Panc1 (cell line): ENCODE results near the gene SPTLC2. TPM values are rescaled to one million over a fixed set of nuclear protein-coding genes. Genes with fewer than 3 reads are reported as not detected.

ENCODE experiments used
- ATAC-seq: fragments of 200-7000 bp; cut with Tn5 transposase; 2 replicates; pipeline ENCODE4 v1.9.1; 2020; ENCODE audit warnings: mild to moderate bottlenecking, moderate library complexity
- BruUV-seq: library from RNA; stranded (reverse); fragments of 400-500 nt; replicated peaks from 2 replicates; lab custom pipeline; 2021; lab: Mats Ljungman, UMichigan
- CTCF ChIA-PET: fragments of 300-600 bp; sonication (Branson Sonifier 250); formaldehyde crosslinking; loops from one replicate; lab custom pipeline; 2022; ENCODE audit warnings: antibody characterized with exemption; lab: Charles Lee
- POLR2A ChIA-PET: fragments of 300-600 bp; sonication (Branson Sonifier 250); formaldehyde crosslinking; loops from one replicate; lab custom pipeline; 2022; ENCODE audit warnings: antibody characterized with exemption; lab: Charles Lee
- DNase-seq: peaks from one replicate; pipeline ENCODE4 v3.0.0-alpha.2; 2010; ENCODE audit warnings: low read depth, low spot score
- H3K27ac ChIP-seq: 2 replicates; pipeline ENCODE4 v1.5.1; 2011; ENCODE audit warnings: mild to moderate bottlenecking, low read length, inconsistent platforms
- H3K27me3 ChIP-seq: fragments of 200-500 bp; sonication (Bioruptor generic); 2 replicates; pipeline ENCODE4 v1.6.0; 2014; ENCODE audit warnings: low read length, inconsistent platforms; ENCODE audit not compliant: control insufficient read depth, insufficient read depth
- H3K36me3 ChIP-seq: fragments of 200-500 bp; sonication (Bioruptor generic); 2 replicates; pipeline ENCODE4 v1.5.1; 2014; ENCODE audit warnings: inconsistent platforms, mild to moderate bottlenecking, low read length, moderate library complexity; ENCODE audit not compliant: control insufficient read depth, insufficient read depth
- H3K4me1 ChIP-seq: 2 replicates; pipeline ENCODE4 v1.5.1; 2011; ENCODE audit warnings: inconsistent platforms, mild to moderate bottlenecking, low read length, moderate library complexity; ENCODE audit not compliant: control insufficient read depth, insufficient read depth
- H3K4me3 ChIP-seq, 2 experiments: 2 replicates each; pipeline ENCODE4 v1.5.1; 2011 to 2012; ENCODE audit warnings: low read depth in 2 of 2, low read length in 2 of 2, mild to moderate bottlenecking in 2 of 2, inconsistent platforms in 1 of 2, moderate library complexity in 1 of 2
- H3K9me3 ChIP-seq: fragments of 200-500 bp; sonication (Bioruptor generic); 2 replicates; pipeline ENCODE4 v1.5.1; 2014; ENCODE audit warnings: low read depth, mild to moderate bottlenecking, inconsistent platforms, low read length, moderate library complexity; ENCODE audit not compliant: control insufficient read depth, insufficient read depth
- CTCF ChIP-seq: fragments of 450-650 bp; IDR thresholded peaks from 2 replicates; pipeline ENCODE4 v1.5.1; 2017; ENCODE audit warnings: mild to moderate bottlenecking
- POLR2AphosphoS5 ChIP-seq: IDR thresholded peaks from 2 replicates; pipeline ENCODE4 v1.6.1; 2012; ENCODE audit warnings: mild to moderate bottlenecking, low read depth, low read length, moderate library complexity
- REST ChIP-seq, 2 experiments: IDR thresholded peaks; 2 replicates each; pipeline ENCODE4 v1.6.1; 2011 to 2012; ENCODE audit warnings: low read depth in 2 of 2, control low read depth in 1 of 2, low read length in 1 of 2, mild to moderate bottlenecking in 1 of 2, moderate library complexity in 1 of 2; ENCODE audit not compliant: insufficient read depth in 1 of 2
- SIN3A ChIP-seq: IDR thresholded peaks from 2 replicates; pipeline ENCODE4 v1.6.1; 2012; ENCODE audit warnings: low read depth, mild to moderate bottlenecking, low read length, moderate library complexity, borderline replicate concordance; ENCODE audit not compliant: insufficient read depth
- TCF7L2 ChIP-seq: IDR thresholded peaks from 2 replicates; pipeline ENCODE4 v1.6.1; 2011; ENCODE audit warnings: mild to moderate bottlenecking, low read depth, low read length, inconsistent platforms
- in situ Hi-C: cut with HindIII; loops from 2 replicates; pipeline ENCODE4 v1.10.0; 2016; ENCODE audit warnings: low sequenced_read_pairs, low pct_unique_long_range_greater_than_20kb
- intact Hi-C: fragments of 100-400 bp; cut with micrococcal nuclease; formaldehyde crosslinking; loops from one replicate; pipeline ENCODE4 v1.10.0; 2022; ENCODE audit not compliant: unreplicated experiment
- total RNA-seq: library from RNA; stranded (reverse); gene quantifications from one replicate; pipeline ENCODE4 v1.2.1, GENCODE V29; 2021; ENCODE audit not compliant: unreplicated experiment

Gene SPTLC2
- total RNA-seq, 1 experiment from 2014 or later, result 21.0 TPM

GRCh38 chr14:77607741-77608302 lies 8.6 kb downstream of the SPTLC2 start:
- H3K4me1 ChIP-seq, result peaks cover 8% of the 10 kb centered on the region
- ATAC-seq, result no peak
- CTCF ChIA-PET, result no interaction called here
- TF ChIP-seq CTCF (no peak), SIN3A (no peak)
- POLR2A ChIA-PET, result no interaction called here
- no peaks in the 10 kb centered on the region for H3K27me3 ChIP-seq
- H3K4me3 ChIP-seq, result no peak overlapping the region
- no peak for DNase-seq
- in situ Hi-C loops (no loop called here), intact Hi-C loops (no loop called here)
- H3K9me3 ChIP-seq, result no peaks in the 10 kb centered on the region
- no peaks in the 10 kb centered on the region for H3K36me3 ChIP-seq
- no peak overlapping the region for H3K27ac ChIP-seq
- no TSS peak for BruUV-seq

- H3K4me1 ChIP-seq, result no peaks in the 10 kb centered on the region; the same call in 1 of the 2 replicates
- H3K36me3 ChIP-seq, result no peaks in the 10 kb centered on the region
- H3K4me3 ChIP-seq, result no peak overlapping the region
- BruUV-seq, result no TSS peak
- TF ChIP-seq TCF7L2 (no peak), SIN3A (no peak), POLR2AphosphoS5 (no peak), CTCF (no peak), REST (IDR thresholded peaks at IDR 0.05; ENCODE audit: insufficient read depth in 1 of 2, low read depth in 2 of 2, low read length in 1 of 2) (no peak)
- POLR2A ChIA-PET, result interaction anchor here (0.7 kb wide), 1 partner anchor 1314 kb away, joined by 9 read pairs; no protein-coding TSS in a partner anchor
- H3K27ac ChIP-seq, result no peak overlapping the region
- ATAC-seq, result no peak
- DNase-seq, result no peak
- H3K27me3 ChIP-seq, result no peaks in the 10 kb centered on the region
- in situ Hi-C loops (no loop called here), intact Hi-C loops (no loop called here)
- no peaks in the 10 kb centered on the region for H3K9me3 ChIP-seq
- CTCF ChIA-PET, result no interaction called here
Observed at GRCh38 chr14:77605392-77605972, 11.0 kb downstream of the SPTLC2 start.
